Measurements from ENCODE around the gene EHF. TPM values are rescaled to one million over a fixed set of nuclear protein-coding genes. Genes with fewer than 3 reads are reported as not detected.

EHF gene
- total and polyA plus RNA-seq, 2 of the 8 experiments (the other 6 are each of a cell fraction or from before 2014, with no cell fraction given): not detected

GRCh38 chr11:34626393-34626792 lies 5.5 kb downstream of the EHF start:
- TF ChIP-seq SP2 (IDR thresholded peaks at IDR 0.05; ENCODE audit: low read length): no peak
- TF ChIP-seq YY1 (IDR thresholded peaks at IDR 0.05; ENCODE audit: low read depth, low read length): no peak
- no peak for TF ChIP-seq USF2 (IDR thresholded peaks at IDR 0.05; ENCODE audit: low read length)
- no peak overlapping the region for H2BK15ac ChIP-seq (ENCODE audit: low read length)
- H3K4ac ChIP-seq (replicated peaks; ENCODE audit: insufficient read length, low read depth, low read length): no peak overlapping the region
- FAIRE-seq (no peak), DNase-seq (ENCODE audit: low read depth in 1 of 2, low spot score in 2 of 2) (no peak)
- H2AFZ ChIP-seq (ENCODE audit: low read length): no peak overlapping the region
- H3K18ac ChIP-seq (ENCODE audit: extremely low read depth, low read length): no peak overlapping the region
- H3K4me3 ChIP-seq (ENCODE audit: extremely low read depth in 1 of 4, insufficient read depth in 2 of 4, low read depth in 3 of 4, low read length in 4 of 4): no peak overlapping the region
- no peak overlapping the region for H2BK120ac ChIP-seq (replicated peaks; ENCODE audit: low read depth, low read length)
- no peaks in the 10 kb centered on the region for H3K9me3 ChIP-seq (ENCODE audit: insufficient read depth in 2 of 2, low read depth in 1 of 2, low read length in 1 of 2)
- no peaks in the 10 kb centered on the region for H3K27me3 ChIP-seq (replicated peaks in 1 of 4; ENCODE audit: control insufficient read depth in 3 of 4, extremely low read depth in 1 of 4, insufficient read depth in 3 of 4, low read length in 3 of 4)
- H3K23me2 ChIP-seq (ENCODE audit: low read depth, low read length): no peaks in the 10 kb centered on the region; the same call in 1 of the 2 replicates
- no peak overlapping the region for H3K4me2 ChIP-seq (ENCODE audit: insufficient read depth in 1 of 2, low read depth in 2 of 2, low read length in 2 of 2)
- no peaks in the 10 kb centered on the region for H3K36me3 ChIP-seq (ENCODE audit: control insufficient read depth in 2 of 4, insufficient read depth in 4 of 4, low read length in 3 of 4)
- no peak overlapping the region for H3K23ac ChIP-seq (ENCODE audit: insufficient read length)
- no peak overlapping the region for H4K8ac ChIP-seq (ENCODE audit: extremely low read depth, insufficient read depth, low read length)
- no peak overlapping the region for H2BK5ac ChIP-seq (ENCODE audit: low read depth, low read length)
- H3K56ac ChIP-seq (replicated peaks; ENCODE audit: insufficient read length, low read depth, low read length): no peak overlapping the region
- H3K9ac ChIP-seq (replicated peaks in 1 of 4; ENCODE audit: extremely low read depth in 1 of 4, low read depth in 3 of 4, low read length in 3 of 4): no peak overlapping the region
- no peaks in the 10 kb centered on the region for H4K20me1 ChIP-seq (replicated peaks in 1 of 2; ENCODE audit: control insufficient read depth in 1 of 2, insufficient read depth in 2 of 2, low read length in 2 of 2)
- H2BK12ac ChIP-seq (ENCODE audit: low read depth, low read length): no peak overlapping the region
- ChIA-PET POLR2A (ENCODE audit: partially characterized antibody) (no interaction called here), CTCF (ENCODE audit: partially characterized antibody) (interaction anchor here (0.7 to 1.2 kb wide), 2 partner anchors 36 to 557 kb away, joined by 3 to 4 read pairs; no protein-coding TSS in a partner anchor)
- H4K5ac ChIP-seq (ENCODE audit: insufficient read length, low read depth, low read length): no peak overlapping the region
- no peaks in the 10 kb centered on the region for H3K4me1 ChIP-seq (replicated peaks in 1 of 4; ENCODE audit: control insufficient read depth in 3 of 4, insufficient read depth in 4 of 4, low read length in 3 of 4)
- H3K27ac ChIP-seq (ENCODE audit: low read depth, low read length): no peak overlapping the region
- no peak overlapping the region for H2BK20ac ChIP-seq (ENCODE audit: low read length)
- H3K79me1 ChIP-seq (ENCODE audit: low read depth, low read length): no peaks in the 10 kb centered on the region
- no peak overlapping the region for H4K91ac ChIP-seq (replicated peaks; ENCODE audit: insufficient read length, low read length)
- H3K14ac ChIP-seq (ENCODE audit: insufficient read length): no peak overlapping the region
- H3K79me2 ChIP-seq (ENCODE audit: control insufficient read depth in 1 of 2, insufficient read depth in 2 of 2, low read length in 2 of 2): no peaks in the 10 kb centered on the region
- H2AK5ac ChIP-seq (ENCODE audit: low read depth, low read length): no peak overlapping the region
